ENCODE measurements around the gene JAG2.

GRCh38 chr14:105169776-105170655 is 1.4 kb upstream of the JAG2 start:
- TF ChIP-seq POLR2A (IDR thresholded peaks at IDR 0.05): no peak
- TF ChIP-seq, protein P1, sequence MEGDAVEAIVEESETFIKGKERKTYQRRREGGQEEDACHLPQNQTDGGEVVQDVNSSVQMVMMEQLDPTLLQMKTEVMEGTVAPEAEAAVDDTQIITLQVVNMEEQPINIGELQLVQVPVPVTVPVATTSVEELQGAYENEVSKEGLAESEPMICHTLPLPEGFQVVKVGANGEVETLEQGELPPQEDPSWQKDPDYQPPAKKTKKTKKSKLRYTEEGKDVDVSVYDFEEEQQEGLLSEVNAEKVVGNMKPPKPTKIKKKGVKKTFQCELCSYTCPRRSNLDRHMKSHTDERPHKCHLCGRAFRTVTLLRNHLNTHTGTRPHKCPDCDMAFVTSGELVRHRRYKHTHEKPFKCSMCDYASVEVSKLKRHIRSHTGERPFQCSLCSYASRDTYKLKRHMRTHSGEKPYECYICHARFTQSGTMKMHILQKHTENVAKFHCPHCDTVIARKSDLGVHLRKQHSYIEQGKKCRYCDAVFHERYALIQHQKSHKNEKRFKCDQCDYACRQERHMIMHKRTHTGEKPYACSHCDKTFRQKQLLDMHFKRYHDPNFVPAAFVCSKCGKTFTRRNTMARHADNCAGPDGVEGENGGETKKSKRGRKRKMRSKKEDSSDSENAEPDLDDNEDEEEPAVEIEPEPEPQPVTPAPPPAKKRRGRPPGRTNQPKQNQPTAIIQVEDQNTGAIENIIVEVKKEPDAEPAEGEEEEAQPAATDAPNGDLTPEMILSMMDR (IDR thresholded peaks at IDR 0.05): no peak
